ENCODE measurements around the gene PABPN1. TPM values are rescaled to one million over a fixed set of nuclear protein-coding genes. Genes with fewer than 3 reads are reported as not detected.

The PABPN1 gene
- total and polyA plus RNA-seq, 10 donors, result 52.1 to 152 (median 132) TPM

GRCh38 chr14:23356662-23357061 is 35.4 kb downstream of the PABPN1 start:
- H3K27ac ChIP-seq, result no peak overlapping the region
- 93 to 96% (median 95%) methylated on average over 4 of the region's 4 CpGs for WGBS, 5 donors
- intact Hi-C loops (cut with DNase I; ENCODE audit: low total_unique reads), result no loop called here
- TF ChIP-seq POLR2AphosphoS5 (IDR thresholded peaks at IDR 0.05) (no peak), CTCF (IDR thresholded peaks at IDR 0.05 in 8 of 11, conservative IDR thresholded peaks at IDR 0.05 in 3 of 11) (no peak), POLR2A (IDR thresholded peaks at IDR 0.05) (no peak)
- H3K9me3 ChIP-seq, result no peaks in the 10 kb centered on the region
- peaks cover 0 to 12% (median 0%) of the 10 kb centered on the region in 6 donors for H3K36me3 ChIP-seq
- DNase-seq, result no peak
- peaks cover 0 to 17% (median 14%) of the 10 kb centered on the region in 6 donors for H3K4me1 ChIP-seq
- H3K27me3 ChIP-seq (replicated peaks in 1 of 7), result peaks cover 0 to 74% (median 18%) of the 10 kb centered on the region in 7 donors
- no peak overlapping the region for H3K4me3 ChIP-seq

DNA sequence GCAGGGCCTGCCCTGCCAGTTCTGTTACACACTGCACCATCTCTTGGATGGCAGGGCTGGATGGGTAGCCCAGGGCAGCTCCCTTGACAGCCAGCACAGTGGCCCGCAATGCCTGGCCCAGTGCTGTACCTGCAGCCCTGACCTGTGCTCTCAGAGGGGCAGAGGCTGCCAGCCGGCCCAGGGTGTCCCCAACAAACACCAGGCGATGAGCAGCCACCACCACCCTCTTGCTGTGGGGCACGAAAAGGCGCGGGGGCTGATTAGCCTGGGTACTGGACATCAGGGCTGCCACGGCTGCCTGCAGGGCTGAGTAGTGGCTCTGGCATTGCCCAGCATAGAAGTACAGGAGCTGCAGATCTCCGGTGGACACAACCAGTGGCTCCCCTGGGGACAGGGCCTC is 36.0 kb downstream of the PABPN1 start:
- peak; percentile 59 for DNase-seq
- H3K27me3 ChIP-seq (replicated peaks in 1 of 7), result peaks cover 0 to 68% (median 12%) of the 10 kb centered on the region in 7 donors
- WGBS, 5 donors, result 84 to 90% (median 87%) methylated on average over 8 of the region's 8 CpGs
- no peaks in the 10 kb centered on the region for H3K9me3 ChIP-seq
- H3K4me1 ChIP-seq, result peaks cover 0 to 11% (median 8%) of the 10 kb centered on the region in 6 donors
- TF ChIP-seq POLR2AphosphoS5 (IDR thresholded peaks at IDR 0.05) (no peak), CTCF (IDR thresholded peaks at IDR 0.05 in 8 of 11, conservative IDR thresholded peaks at IDR 0.05 in 3 of 11) (no peak), POLR2A (IDR thresholded peaks at IDR 0.05) (no peak)
- no peak overlapping the region for H3K27ac ChIP-seq
- no peak overlapping the region for H3K4me3 ChIP-seq
- peaks cover 0 to 12% (median 0%) of the 10 kb centered on the region in 6 donors for H3K36me3 ChIP-seq
- intact Hi-C loops (cut with DNase I; ENCODE audit: low total_unique reads), result no loop called here

DNA sequence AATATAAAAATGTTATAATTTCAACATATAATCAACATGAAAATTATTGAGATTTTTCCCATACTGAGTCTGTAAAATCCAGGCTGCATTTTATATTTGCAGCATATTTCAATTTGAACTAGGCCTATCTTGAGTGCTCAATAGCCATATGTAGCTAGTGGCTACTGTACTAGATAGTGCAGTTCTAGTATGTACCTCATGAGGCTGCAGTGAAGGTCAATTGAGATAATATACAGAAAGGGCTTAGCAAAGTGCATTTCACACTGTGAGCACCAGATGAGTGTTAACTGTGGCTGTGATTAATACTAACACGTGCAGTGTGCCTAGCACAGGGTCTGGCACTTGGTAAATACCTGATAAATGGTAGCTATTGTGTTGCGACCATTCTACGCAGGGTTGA is 36.8 kb downstream of the PABPN1 start:
- no peaks in the 10 kb centered on the region for H3K9me3 ChIP-seq
- H3K4me1 ChIP-seq, result peaks cover 0 to 3% (median under 1%) of the 10 kb centered on the region in 6 donors
- no peak overlapping the region for H3K4me3 ChIP-seq
- H3K27ac ChIP-seq, result no peak overlapping the region
- TF ChIP-seq POLR2AphosphoS5 (IDR thresholded peaks at IDR 0.05) (no peak), POLR2A (IDR thresholded peaks at IDR 0.05) (no peak), CTCF (IDR thresholded peaks at IDR 0.05 in 8 of 11, conservative IDR thresholded peaks at IDR 0.05 in 3 of 11) (no peak)
- intact Hi-C loops (cut with DNase I; ENCODE audit: low total_unique reads), result no loop called here
- peaks cover 0 to 64% (median 7%) of the 10 kb centered on the region in 7 donors for H3K27me3 ChIP-seq (replicated peaks in 1 of 7)
- H3K36me3 ChIP-seq, result peaks cover 0 to 12% (median 0%) of the 10 kb centered on the region in 6 donors
- no peak for DNase-seq
- WGBS, 5 donors, result 76 to 91% (median 85%) methylated on average over 3 of the region's 3 CpGs

DNA sequence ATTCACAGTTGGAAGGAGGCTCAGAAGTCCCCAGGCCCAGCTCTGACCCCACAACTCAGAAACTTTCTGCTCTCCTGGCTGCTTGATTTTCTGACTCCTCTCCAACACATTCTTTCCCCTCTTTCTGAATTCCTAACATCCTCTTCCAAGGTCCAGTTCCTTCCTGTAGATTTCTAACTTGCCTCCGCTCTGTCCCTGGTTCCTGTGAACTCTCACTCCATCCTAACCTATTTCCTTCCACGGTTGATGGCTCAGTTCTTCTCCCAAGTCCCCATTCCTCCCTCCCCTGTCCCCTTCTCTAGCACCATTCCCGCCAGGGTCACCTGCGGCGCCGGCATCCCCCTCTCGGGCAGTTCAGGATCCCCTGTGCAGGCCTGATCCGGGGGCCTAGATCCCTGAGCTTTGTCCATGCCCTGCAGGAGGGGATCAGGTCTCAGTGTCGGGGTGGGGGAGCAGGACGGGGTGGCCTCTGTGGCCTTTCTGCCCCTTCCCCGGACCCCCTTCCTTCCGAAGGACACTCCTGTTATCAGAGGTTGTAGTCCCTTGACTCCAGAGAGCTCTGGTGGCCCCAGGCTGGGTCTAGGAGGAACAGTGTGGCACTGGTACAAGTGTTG is 37.4 kb downstream of the PABPN1 start:
- peak; percentile 45 for DNase-seq
- no peaks in the 10 kb centered on the region for H3K4me1 ChIP-seq
- H3K27me3 ChIP-seq (replicated peaks in 1 of 7), result peaks cover 0 to 64% (median under 1%) of the 10 kb centered on the region in 7 donors
- no peak for TF ChIP-seq POLR2A (IDR thresholded peaks at IDR 0.05)
- 75 to 90% (median 88%) methylated on average over 11 to 12 of the region's 12 CpGs for WGBS, 5 donors
- H3K4me3 ChIP-seq, result no peak overlapping the region
- no peak overlapping the region for H3K27ac ChIP-seq
- peaks cover 0 to 12% (median 0%) of the 10 kb centered on the region in 6 donors for H3K36me3 ChIP-seq
- intact Hi-C loops (cut with DNase I; ENCODE audit: low total_unique reads), result no loop called here
- no peaks in the 10 kb centered on the region for H3K9me3 ChIP-seq
